ENCODE measurements around the gene OGFOD2. TPM values are rescaled to one million over a fixed set of nuclear protein-coding genes. Genes with fewer than 3 reads are reported as not detected.
"Not testable (repeated sequence)": the region's sequence is repeated elsewhere in the genome, so short reads cannot be mapped to it uniquely, and the experiment has no call there.

OGFOD2 gene
- polyA plus RNA-seq, 1 experiment: 10.8 TPM

- ChIA-PET CTCF (interaction anchor here (0.6 to 1.9 kb wide), 3 partner anchors 20 to 79 kb away, joined by 3 to 6 read pairs (median 6); no protein-coding TSS in a partner anchor), POLR2A (no interaction called here)
Measured at GRCh38 chr12:122939125-122939524, 35.9 kb upstream of the OGFOD2 start.

GRCh38 chr12:122941351-122941750 lies 33.7 kb upstream of the OGFOD2 start:
- H3K4me3 ChIP-seq (ENCODE audit: low read depth, low read length); DNase-seq (ENCODE audit: low read depth); POLR2A ChIA-PET; H3K36me3 ChIP-seq (ENCODE audit: control insufficient read depth, insufficient read depth, low read length); H3K27me3 ChIP-seq (ENCODE audit: control insufficient read depth, insufficient read depth, low read length): not testable (repeated sequence)
- CTCF ChIA-PET: interaction anchor here (0.6 to 1.0 kb wide), 2 partner anchors 14 to 396 kb away, joined by 3 read pairs; no protein-coding TSS in a partner anchor

More at GRCh38 chr12:122939125-122939524, 35.9 kb upstream of the OGFOD2 start:
- H3K36me3 ChIP-seq (ENCODE audit: control insufficient read depth, insufficient read depth, low read length): no peaks in the 10 kb centered on the region; the same call in 1 of the 2 replicates
- DNase-seq (ENCODE audit: low read depth): no peak
- TF ChIP-seq CTCF (IDR thresholded peaks at IDR 0.05; ENCODE audit: insufficient read depth, low read depth, low read length): no peak
- no peaks in the 10 kb centered on the region for H3K27me3 ChIP-seq (ENCODE audit: control insufficient read depth, insufficient read depth, low read length)
- H3K4me3 ChIP-seq (ENCODE audit: low read depth, low read length): no peak overlapping the region

- CTCF ChIA-PET: interaction anchor here (0.8 kb wide), 1 partner anchor 62 kb away, joined by 3 read pairs; no protein-coding TSS in a partner anchor
- no peaks in the 10 kb centered on the region for H3K27me3 ChIP-seq (ENCODE audit: control insufficient read depth, insufficient read depth, low read length)
Measured at GRCh38 chr12:122942637-122943036, 32.4 kb upstream of the OGFOD2 start.

GRCh38 chr12:122943196-122943595 lies 31.8 kb upstream of the OGFOD2 start:
- Histone ChIP-seq H3K27me3 (ENCODE audit: control insufficient read depth, insufficient read depth, low read length) (no peaks in the 10 kb centered on the region), H3K4me3 (ENCODE audit: low read depth, low read length) (no peak overlapping the region), H3K36me3 (ENCODE audit: control insufficient read depth, insufficient read depth, low read length) (no peaks in the 10 kb centered on the region)
- no peak for DNase-seq (ENCODE audit: low read depth)
- ChIA-PET POLR2A (no interaction called here), CTCF (no interaction called here)
- no peak for TF ChIP-seq CTCF (IDR thresholded peaks at IDR 0.05; ENCODE audit: insufficient read depth, low read depth, low read length)

More at GRCh38 chr12:122942637-122943036, 32.4 kb upstream of the OGFOD2 start:
- TF ChIP-seq CTCF (IDR thresholded peaks at IDR 0.05; ENCODE audit: insufficient read depth, low read depth, low read length): no peak
- POLR2A ChIA-PET: no interaction called here
- H3K36me3 ChIP-seq (ENCODE audit: control insufficient read depth, insufficient read depth, low read length): no peaks in the 10 kb centered on the region
- DNase-seq (ENCODE audit: low read depth): no peak
- H3K4me3 ChIP-seq (ENCODE audit: low read depth, low read length): no peak overlapping the region

- ChIA-PET POLR2A (no interaction called here), CTCF (interaction anchor here (1.1 to 15.1 kb wide), 4 partner anchors 54 to 152 kb away, joined by 3 to 275 read pairs (median 8); no protein-coding TSS in a partner anchor)
- no peaks in the 10 kb centered on the region for H3K27me3 ChIP-seq (ENCODE audit: control insufficient read depth, insufficient read depth, low read length)
- no peak for DNase-seq (ENCODE audit: low read depth)
- no peaks in the 10 kb centered on the region for H3K36me3 ChIP-seq (ENCODE audit: control insufficient read depth, insufficient read depth, low read length)
- no peak for TF ChIP-seq CTCF (IDR thresholded peaks at IDR 0.05; ENCODE audit: insufficient read depth, low read depth, low read length)
- no peak overlapping the region for H3K4me3 ChIP-seq (ENCODE audit: low read depth, low read length)
Measured at GRCh38 chr12:122944605-122945592, 30.1 kb upstream of the OGFOD2 start.
